Fibroblast of mammary gland (primary cell): ENCODE data around the gene BHMT.

Experiments
- DNase-seq: peaks from one replicate; pipeline ENCODE4 v3.0.0-alpha.2; 2010; ENCODE audit warnings: low read depth
- H3K4me3 ChIP-seq: 2 replicates; pipeline ENCODE4 v1.5.1; 2011; ENCODE audit warnings: low read depth, mild to moderate bottlenecking, low read length, moderate library complexity; ENCODE audit not compliant: control insufficient read depth
- TF ChIP-seq, protein P1 (sequence below): conservative IDR thresholded peaks from 2 replicates; pipeline ENCODE4 v1.5.1; 2011; ENCODE audit warnings: low read depth, low read length, inconsistent platforms; ENCODE audit not compliant: control insufficient read depth, insufficient read depth

The BHMT gene

GRCh38 chr5:79124607-79125006, 13.0 kb downstream of the BHMT start:
- TF ChIP-seq, protein P1, sequence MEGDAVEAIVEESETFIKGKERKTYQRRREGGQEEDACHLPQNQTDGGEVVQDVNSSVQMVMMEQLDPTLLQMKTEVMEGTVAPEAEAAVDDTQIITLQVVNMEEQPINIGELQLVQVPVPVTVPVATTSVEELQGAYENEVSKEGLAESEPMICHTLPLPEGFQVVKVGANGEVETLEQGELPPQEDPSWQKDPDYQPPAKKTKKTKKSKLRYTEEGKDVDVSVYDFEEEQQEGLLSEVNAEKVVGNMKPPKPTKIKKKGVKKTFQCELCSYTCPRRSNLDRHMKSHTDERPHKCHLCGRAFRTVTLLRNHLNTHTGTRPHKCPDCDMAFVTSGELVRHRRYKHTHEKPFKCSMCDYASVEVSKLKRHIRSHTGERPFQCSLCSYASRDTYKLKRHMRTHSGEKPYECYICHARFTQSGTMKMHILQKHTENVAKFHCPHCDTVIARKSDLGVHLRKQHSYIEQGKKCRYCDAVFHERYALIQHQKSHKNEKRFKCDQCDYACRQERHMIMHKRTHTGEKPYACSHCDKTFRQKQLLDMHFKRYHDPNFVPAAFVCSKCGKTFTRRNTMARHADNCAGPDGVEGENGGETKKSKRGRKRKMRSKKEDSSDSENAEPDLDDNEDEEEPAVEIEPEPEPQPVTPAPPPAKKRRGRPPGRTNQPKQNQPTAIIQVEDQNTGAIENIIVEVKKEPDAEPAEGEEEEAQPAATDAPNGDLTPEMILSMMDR = no peak
- DNase-seq = no peak
- H3K4me3 ChIP-seq = no peak overlapping the region

GRCh38 chr5:79130781-79131180, 19.2 kb downstream of the BHMT start:
- TF ChIP-seq, protein P1 = no peak
- no peak for DNase-seq
- no peak overlapping the region for H3K4me3 ChIP-seq

DNA sequence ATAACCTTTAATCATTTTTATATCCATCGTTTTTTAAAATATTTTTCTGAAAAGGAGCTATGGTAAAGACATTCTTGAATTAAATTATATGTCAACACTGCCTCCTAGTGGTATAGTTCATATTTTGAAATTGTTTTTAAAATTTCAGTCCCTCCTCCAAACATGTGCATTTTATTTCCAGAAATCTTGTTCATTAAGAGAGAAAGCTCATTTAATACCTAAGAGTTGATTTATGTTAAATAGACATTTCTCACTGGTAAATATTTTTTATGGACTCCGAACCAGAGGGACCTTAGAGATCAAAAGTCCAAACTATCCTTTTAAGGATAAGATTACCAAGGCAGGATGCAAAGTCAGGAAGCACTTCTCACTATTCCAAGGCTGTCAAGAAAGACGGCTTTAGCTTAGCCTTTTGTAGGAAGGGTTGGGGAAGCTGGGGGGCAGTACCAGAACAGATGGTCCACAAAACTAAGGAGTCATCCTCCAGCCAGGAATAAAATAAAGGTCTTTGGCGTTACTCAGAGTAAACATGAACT, 21.6 kb downstream of the BHMT start:
- peak; percentile 63 for DNase-seq
- TF ChIP-seq, protein P1 = peak; percentile 30
- H3K4me3 ChIP-seq = peak overlapping the region; percentile 42

DNA sequence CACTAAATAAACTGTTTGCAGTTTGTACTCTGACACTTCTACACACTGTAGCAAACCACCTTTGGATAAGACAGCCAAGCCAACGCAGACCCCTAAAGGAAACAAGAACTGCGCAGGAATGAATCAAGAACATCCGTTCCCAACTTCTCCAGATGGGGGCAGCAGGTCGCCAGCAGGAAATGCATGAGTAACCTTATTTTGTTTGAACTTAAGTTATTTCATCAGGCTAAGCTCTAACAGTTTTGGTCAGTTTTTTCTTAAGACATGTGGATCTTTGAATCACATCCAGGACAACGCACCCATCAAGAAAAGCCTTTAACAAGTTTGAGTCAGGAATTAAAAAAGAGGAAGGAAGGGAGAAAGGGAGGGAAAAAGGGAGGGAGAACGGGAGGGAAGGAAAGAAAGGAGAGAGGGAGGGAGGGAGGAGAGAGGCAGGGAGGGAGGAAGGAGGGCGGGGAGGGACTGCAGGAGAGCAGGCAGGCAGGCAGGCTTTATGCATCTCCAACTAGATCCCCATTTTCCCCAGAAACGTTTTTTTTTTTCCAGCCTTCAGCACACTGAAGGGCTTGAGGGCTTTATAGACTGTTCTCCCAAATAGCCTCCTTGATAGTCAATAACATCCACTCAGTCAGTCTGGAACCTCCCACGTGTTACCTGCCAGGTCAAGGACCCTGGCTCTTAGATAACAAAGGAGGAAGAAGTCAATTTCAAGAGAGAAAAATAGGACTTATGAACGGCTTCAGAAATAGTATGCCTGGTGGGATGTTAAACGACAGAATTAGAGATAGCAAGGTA, 22.2 kb downstream of the BHMT start:
- H3K4me3 ChIP-seq = peak overlapping the region; percentile 42
- DNase-seq = peak; percentile 91
- TF ChIP-seq, protein P1 = peak; percentile 89

DNA sequence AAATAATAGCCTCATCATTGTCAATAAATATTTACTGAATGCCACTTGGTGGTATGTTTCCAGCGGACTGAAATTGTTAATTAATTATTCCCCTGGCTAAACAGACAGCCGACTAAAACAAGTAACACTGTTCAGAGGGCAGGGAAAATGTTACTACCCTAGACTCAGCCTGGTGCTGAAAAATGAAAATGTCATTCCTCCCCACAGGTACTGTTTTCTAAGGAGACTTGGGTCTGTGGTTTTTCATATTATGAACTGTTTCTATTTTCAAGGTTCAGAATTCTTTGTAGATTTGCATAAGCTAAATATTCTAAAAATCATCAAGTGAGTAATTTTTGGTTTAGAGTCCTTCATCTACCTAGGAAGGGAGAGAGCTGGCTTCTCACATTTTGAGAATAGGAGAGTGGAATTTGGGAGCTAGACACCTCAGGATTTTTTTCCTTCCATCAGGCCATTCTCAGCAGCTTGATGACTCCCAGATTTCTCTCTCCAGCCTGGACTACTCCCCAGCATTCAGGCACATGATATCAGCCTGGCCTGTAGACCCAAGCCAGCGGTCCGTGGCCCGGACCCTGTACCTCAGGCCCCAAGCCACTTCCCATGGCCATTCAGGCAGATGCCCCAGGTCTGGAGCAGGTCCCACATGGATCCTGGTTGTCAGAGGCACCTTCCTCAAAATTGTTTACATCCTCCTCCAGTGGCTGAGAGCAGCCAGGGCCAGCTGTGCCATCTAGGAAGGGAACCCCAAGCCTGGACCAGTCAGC, 24.4 kb downstream of the BHMT start:
- TF ChIP-seq, protein P1 = no peak
- no peak for DNase-seq

DNA sequence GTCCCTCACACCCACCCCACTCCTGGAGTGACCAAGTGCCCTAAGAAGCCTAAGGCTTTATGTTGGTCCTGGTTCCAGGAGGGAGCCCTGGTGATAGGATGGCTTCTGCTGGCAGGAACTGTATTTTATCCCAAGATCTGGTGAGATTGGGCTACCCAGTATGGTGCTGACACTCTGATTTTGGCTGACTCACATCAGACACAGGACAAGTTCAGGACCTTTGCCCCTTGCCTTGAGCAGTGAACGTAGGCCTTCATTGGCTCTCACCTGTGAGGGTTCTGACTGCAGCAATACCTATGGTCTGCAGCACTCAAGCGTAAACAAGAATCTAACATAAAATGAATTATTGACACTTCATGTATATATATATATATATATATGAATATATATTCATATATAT, 25.0 kb downstream of the BHMT start:
- TF ChIP-seq, protein P1 = no peak
- DNase-seq = no peak

More for the DNA sequence above, 24.4 kb downstream of the BHMT start:
- H3K4me3 ChIP-seq = no peak overlapping the region

More for the DNA sequence above, 25.0 kb downstream of the BHMT start:
- H3K4me3 ChIP-seq = no peak overlapping the region
